Dedifferentiated amniotic fluid mesenchymal stem cell (primary cell): ENCODE data around the gene MAPK4.

Experiments
- DNase-seq: peaks from one replicate; pipeline ENCODE4 v3.0.0-alpha.2; 2016; ENCODE audit errors: extremely low spot score

The MAPK4 gene

GRCh38 chr18:50719471-50720324 is 159.8 kb downstream of the MAPK4 start:
- DNase-seq, result no peak

GRCh38 chr18:50720325-50720674 is 160.4 kb downstream of the MAPK4 start:
- DNase-seq, result no peak

- no peak for DNase-seq
Measured at GRCh38 chr18:50721006-50721405, 161.1 kb downstream of the MAPK4 start.

GRCh38 chr18:50721451-50722120 is 161.7 kb downstream of the MAPK4 start:
- DNase-seq, result no peak

GRCh38 chr18:50722311-50722710 is 162.4 kb downstream of the MAPK4 start:
- no peak for DNase-seq

GRCh38 chr18:50724751-50725151 is 164.9 kb downstream of the MAPK4 start:
- DNase-seq, result no peak

- DNase-seq, result no peak
Measured at GRCh38 chr18:50726960-50727589, 167.2 kb downstream of the MAPK4 start.

GRCh38 chr18:50727721-50728471 is 168.0 kb downstream of the MAPK4 start:
- no peak for DNase-seq

GRCh38 chr18:50729376-50729775 is 169.5 kb downstream of the MAPK4 start:
- no peak for DNase-seq

- no peak for DNase-seq
Measured at GRCh38 chr18:50729986-50730385, 170.1 kb downstream of the MAPK4 start.

- no peak for DNase-seq
Measured at GRCh38 chr18:50734342-50734741, 174.5 kb downstream of the MAPK4 start.

- DNase-seq, result no peak
Measured at GRCh38 chr18:50734886-50735285, 175.0 kb downstream of the MAPK4 start.

GRCh38 chr18:50737127-50737526 is 177.2 kb downstream of the MAPK4 start:
- DNase-seq, result no peak

- DNase-seq, result no peak
Measured at GRCh38 chr18:50738098-50738757, 178.3 kb downstream of the MAPK4 start.

- DNase-seq, result no peak
Measured at GRCh38 chr18:50742952-50743351, 183.1 kb downstream of the MAPK4 start.

GRCh38 chr18:50744253-50744652 is 184.4 kb downstream of the MAPK4 start:
- DNase-seq, result no peak

GRCh38 chr18:50745945-50746344 is 186.1 kb downstream of the MAPK4 start:
- no peak for DNase-seq

- no peak for DNase-seq
Measured at GRCh38 chr18:50747849-50748242, 188.0 kb downstream of the MAPK4 start.

- no peak for DNase-seq
Measured at GRCh38 chr18:50748243-50749229, 188.6 kb downstream of the MAPK4 start.

GRCh38 chr18:50749421-50749820 is 189.5 kb downstream of the MAPK4 start:
- DNase-seq, result no peak
